K562 (cell line): ENCODE data around the gene ANP32B. TPM values are rescaled to one million over a fixed set of nuclear protein-coding genes. Genes with fewer than 3 reads are reported as not detected.

Source experiments
- CHAMP1 ChIP-seq: fragments of 450-650 bp; IDR thresholded peaks from 2 replicates; pipeline ENCODE4 v1.6.1; 2016; ENCODE audit warnings: mild to moderate bottlenecking
- CTBP1 ChIP-seq: fragments of 450-650 bp; IDR thresholded peaks from 2 replicates; pipeline ENCODE4 v1.6.1; 2016; ENCODE audit warnings: borderline replicate concordance
- DDX20 ChIP-seq: fragments of 450-650 bp; IDR thresholded peaks from 2 replicates; pipeline ENCODE4 v1.6.1; 2016; ENCODE audit warnings: missing genetic modification characterization, low read depth, mild to moderate bottlenecking, missing compliant biosample characterization, moderate library complexity
- E2F8 ChIP-seq: fragments of 450-650 bp; IDR thresholded peaks from 2 replicates; pipeline ENCODE4 v1.7.1; 2018; ENCODE audit warnings: mild to moderate bottlenecking, low read depth; ENCODE audit not compliant: partially characterized antibody
- EP300 ChIP-seq: IDR thresholded peaks from 2 replicates; pipeline ENCODE4 v1.6.1; 2012; ENCODE audit warnings: low read length, improper control_type of control experiment
- ERF ChIP-seq: fragments of 450-650 bp; formaldehyde crosslinking; IDR thresholded peaks from 2 replicates; pipeline ENCODE4 v1.4.0; 2020; ENCODE audit warnings: mild to moderate bottlenecking, mixed read lengths
- GABPA ChIP-seq: fragments of 200-800 bp; sonication (Bioruptor generic); conservative IDR thresholded peaks from 2 replicates; pipeline ENCODE4 v1.6.1; 2016; ENCODE audit warnings: low read depth, missing genetic modification characterization, missing compliant biosample characterization
- HMGN3 ChIP-seq: IDR thresholded peaks from 2 replicates; pipeline ENCODE4 v1.6.1; 2011; ENCODE audit warnings: borderline replicate concordance, low read depth, mild to moderate bottlenecking, mixed read lengths, low read length; ENCODE audit not compliant: insufficient read length; ENCODE audit errors: extremely low read depth
- KLF16 ChIP-seq: IDR thresholded peaks from 2 replicates; pipeline ENCODE4 v1.6.1; 2016; ENCODE audit warnings: antibody characterized with exemption
- L3MBTL2 ChIP-seq: fragments of 450-650 bp; IDR thresholded peaks from 2 replicates; pipeline ENCODE4 v1.6.1; 2016; ENCODE audit warnings: mild to moderate bottlenecking, moderate library complexity
- LEF1 ChIP-seq: fragments of 450-650 bp; IDR thresholded peaks from 2 replicates; pipeline ENCODE4 v1.6.1; 2016; ENCODE audit warnings: mild to moderate bottlenecking
- MEF2D ChIP-seq: conservative IDR thresholded peaks from 2 replicates; pipeline ENCODE4 v1.6.1; 2016; ENCODE audit warnings: low read depth, missing genetic modification characterization, missing compliant biosample characterization
- NCOR1 ChIP-seq: fragments of 450-650 bp; IDR thresholded peaks from 2 replicates; pipeline ENCODE4 v1.6.1; 2016; ENCODE audit warnings: mild to moderate bottlenecking, moderate library complexity
- NFIC ChIP-seq: fragments of 450-650 bp; IDR thresholded peaks from 2 replicates; pipeline ENCODE4 v1.6.1; 2017; ENCODE audit warnings: mild to moderate bottlenecking, inconsistent platforms
- NFRKB ChIP-seq: fragments of 450-650 bp; IDR thresholded peaks from 2 replicates; pipeline ENCODE4 v1.6.1; 2016; ENCODE audit warnings: low read depth
- RCOR1 ChIP-seq, 2 experiments: IDR thresholded peaks; 2 replicates each; pipeline ENCODE4 v1.6.1; 2012; ENCODE audit warnings: low read depth in 2 of 2, low read length in 2 of 2, borderline replicate concordance in 1 of 2, improper control_type of control experiment in 1 of 2
- SMARCA5 ChIP-seq: fragments of 450-650 bp; IDR thresholded peaks from 2 replicates; pipeline ENCODE4 v1.6.1; 2016
- SOX6 ChIP-seq: fragments of 450-650 bp; IDR thresholded peaks from 2 replicates; pipeline ENCODE4 v1.6.1; 2014; ENCODE audit warnings: mild to moderate bottlenecking
- SPI1 ChIP-seq: IDR thresholded peaks from 2 replicates; pipeline ENCODE4 v1.6.1; 2011; ENCODE audit warnings: low read depth, low read length, control low read depth, borderline replicate concordance
- TAF9B ChIP-seq: fragments of 450-650 bp; IDR thresholded peaks from 2 replicates; pipeline ENCODE4 v1.6.1; 2018; ENCODE audit warnings: mild to moderate bottlenecking; ENCODE audit not compliant: partially characterized antibody
- TEAD1 ChIP-seq, 2 experiments: fragments of 450-650 bp in 1 of 2; sonication (generic) in 1 of 2; formaldehyde crosslinking; IDR thresholded peaks; 2 replicates each; pipeline versions ENCODE4 v1.4.0 to v1.8.0; 2020 to 2022; ENCODE audit warnings: mild to moderate bottlenecking in 2 of 2, missing genetic modification reagents in 1 of 2
- TEAD4 ChIP-seq, 2 experiments: sonication (generic) in 1 of 2; formaldehyde crosslinking in 1 of 2; IDR thresholded peaks; 2 replicates each; pipeline versions ENCODE4 v1.6.1 to v1.8.0; 2012 to 2022; ENCODE audit warnings: borderline replicate concordance in 1 of 2, inconsistent platforms in 1 of 2, low read length in 1 of 2, mild to moderate bottlenecking in 1 of 2, missing genetic modification reagents in 1 of 2
- ZC3H8 ChIP-seq: fragments of 450-650 bp; IDR thresholded peaks from 2 replicates; pipeline ENCODE4 v1.6.1; 2017
- ZNF589 ChIP-seq: fragments of 200-800 bp; sonication (Bioruptor generic); IDR thresholded peaks from 2 replicates; pipeline ENCODE4 v1.6.1; 2016; ENCODE audit warnings: low read depth, missing genetic modification characterization, missing compliant biosample characterization
- ZNF644 ChIP-seq: fragments of 200-800 bp; sonication (Bioruptor generic); IDR thresholded peaks from 2 replicates; pipeline ENCODE4 v1.6.1; 2016; ENCODE audit warnings: low read depth, missing genetic modification characterization, missing compliant biosample characterization
- ZNF75A ChIP-seq: fragments of 450-650 bp; formaldehyde crosslinking; IDR thresholded peaks from 2 replicates; pipeline ENCODE4 v1.4.0; 2020; ENCODE audit warnings: mild to moderate bottlenecking
- polyA plus RNA-seq, 8 experiments: library from polyadenylated mRNA; depleted of rRNA in 4 of 8; stranded (reverse) in 5 of 8; unstranded in 3 of 8; fragments of >200 nt; fragmentation: Nextera tagmentation in 2 of 8; fragmentation: Illumina TruSeq in 1 of 8; extraction: Ambion mirVana in 2 of 8; extraction: Trizol in 1 of 8; gene quantifications; 2 replicates each; pipeline versions ENCODE4 v1.2.1 to v1.2.3, GENCODE V29; 2011 to 2014; ENCODE audit warnings: inconsistent platforms in 1 of 8, missing spikeins in 1 of 8
- total RNA-seq, 7 experiments: library from RNA; depleted of rRNA in 6 of 7; stranded (reverse); fragments of >200 nt in 6 of 7; fragmentation: Illumina TruSeq in 2 of 7; extraction: Trizol in 2 of 7; gene quantifications; 2 replicates each; pipeline versions ENCODE4 v1.2.1 to v1.2.3, GENCODE V29; 2011 to 2021; ENCODE audit warnings: low replicate concordance in 1 of 7

Gene ANP32B
- total and polyA plus RNA-seq, 9 of the 15 experiments (the other 6 are each of a cell fraction or from before 2014, with no cell fraction given), result 68.9 to 815 (median 141) TPM

- TF ChIP-seq ZC3H8 (peak; percentile 71; the same call in 1 of the 2 replicates), KLF16 (peak; percentile 95), RCOR1 (IDR thresholded peaks at IDR 0.05; ENCODE audit: borderline replicate concordance in 1 of 2, low read depth in 2 of 2, low read length in 2 of 2) (peak; percentile 10 to 92; a peak in 2 of 4 replicates), ZNF75A (CRISPR knock-in tag) (no peak), EP300 (peak; percentile 99), CHAMP1 (peak; percentile 89), SPI1 (peak; percentile 51; the same call in 1 of the 2 replicates), TEAD4 (IDR thresholded peaks at IDR 0.05; ENCODE audit: low read length) (peak; percentile 99), TEAD4 (CRISPR knock-in tag; IDR thresholded peaks at IDR 0.05; ENCODE audit: borderline replicate concordance) (no peak), LEF1 (peak; percentile 97), SOX6 (peak; percentile 95), TAF9B (peak; percentile 44), NCOR1 (peak; percentile 98), L3MBTL2 (peak; percentile 26; the same call in 1 of the 2 replicates), GABPA (tag) (no peak), ZNF589 (peak; percentile 40; the same call in 1 of the 2 replicates), NFRKB (0 out of 2 replicates have a peak, but pooled peaks have one; percentile 12), E2F8 (peak; percentile 44), DDX20 (0 out of 2 replicates have a peak, but pooled peaks have one; percentile 32), MEF2D (tag) (no peak; the same call in 1 of the 2 replicates), NFIC (peak; percentile 88), TEAD1 (CRISPR knock-in tag; IDR thresholded peaks at IDR 0.05) (0 out of 4 replicates have a peak, but pooled peaks of 1 of the 2 experiments have one; percentile 8), ZNF644 (tag) (0 out of 2 replicates have a peak, but pooled peaks have one; percentile 31), HMGN3 (peak; percentile 42), SMARCA5 (peak; percentile 68; the same call in 1 of the 2 replicates), CTBP1 (peak; percentile 95), ERF (CRISPR knock-in tag) (no peak)
Observed at GRCh38 chr9:97943308-97943855, 39.8 kb upstream of the ANP32B start (continued).
